ENCODE results near the gene ZCCHC4.

The ZCCHC4 gene

DNA sequence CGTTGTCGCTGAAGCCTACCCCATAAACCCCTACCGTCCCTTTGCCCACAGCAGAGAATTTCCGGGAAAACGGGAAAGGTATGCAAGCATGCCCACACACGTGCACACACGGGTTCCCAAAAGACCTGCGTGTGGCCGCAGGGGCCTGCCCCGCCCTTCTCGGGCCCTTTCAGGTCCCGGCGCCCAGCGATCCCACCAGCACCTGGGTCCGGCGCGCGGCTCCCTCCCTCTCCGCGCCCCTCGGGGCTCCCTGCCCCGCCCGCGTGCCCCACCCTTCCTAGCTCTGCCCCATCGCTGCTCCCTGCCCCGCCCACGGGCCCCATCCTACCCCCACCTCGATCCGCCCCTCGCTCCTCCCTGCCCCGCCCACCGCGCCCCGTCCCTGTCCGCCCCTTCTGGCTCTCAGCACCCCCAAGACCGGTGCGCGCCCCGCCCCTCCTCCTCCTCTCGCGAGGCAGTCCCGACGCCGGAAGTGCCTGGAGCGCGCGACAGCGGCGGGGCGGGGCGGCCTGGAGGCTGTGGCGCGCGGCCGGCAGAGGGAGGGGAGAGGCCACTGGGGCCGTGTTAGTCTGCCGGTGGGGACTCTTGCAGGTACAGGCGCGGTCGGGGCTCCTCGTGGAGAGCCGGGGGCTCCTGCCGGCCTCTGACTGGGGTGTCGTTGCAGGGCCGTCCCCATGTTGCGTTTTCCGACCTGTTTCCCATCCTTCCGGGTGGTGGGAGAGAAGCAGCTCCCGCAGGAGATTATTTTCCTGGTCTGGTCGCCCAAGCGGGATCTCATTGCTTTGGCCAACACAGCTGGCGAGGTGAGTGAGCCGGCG, 64.4 kb downstream of the ZCCHC4 start, which contains the start of gene ANAPC4:
Gene ANAPC4, plus strand, starts transcription at position 510 of the 818 bp plus-strand sequence. Its CDS starts 165 bp downstream, at position 675.
- intact Hi-C loops (cut with micrococcal nuclease), result loop anchor here (1.0 to 5.0 kb wide), 4 partner anchors 65 to 795 kb away; partner anchors contain the start of genes DHX15, PI4K2B, SEPSECS and ZCCHC4
- peak within 1 kb of the TSS; percentile 91 for H3K4me3 Mint-ChIP-seq
- H3K27ac Mint-ChIP-seq, result peak within 1 kb of the TSS; percentile 85

DNA sequence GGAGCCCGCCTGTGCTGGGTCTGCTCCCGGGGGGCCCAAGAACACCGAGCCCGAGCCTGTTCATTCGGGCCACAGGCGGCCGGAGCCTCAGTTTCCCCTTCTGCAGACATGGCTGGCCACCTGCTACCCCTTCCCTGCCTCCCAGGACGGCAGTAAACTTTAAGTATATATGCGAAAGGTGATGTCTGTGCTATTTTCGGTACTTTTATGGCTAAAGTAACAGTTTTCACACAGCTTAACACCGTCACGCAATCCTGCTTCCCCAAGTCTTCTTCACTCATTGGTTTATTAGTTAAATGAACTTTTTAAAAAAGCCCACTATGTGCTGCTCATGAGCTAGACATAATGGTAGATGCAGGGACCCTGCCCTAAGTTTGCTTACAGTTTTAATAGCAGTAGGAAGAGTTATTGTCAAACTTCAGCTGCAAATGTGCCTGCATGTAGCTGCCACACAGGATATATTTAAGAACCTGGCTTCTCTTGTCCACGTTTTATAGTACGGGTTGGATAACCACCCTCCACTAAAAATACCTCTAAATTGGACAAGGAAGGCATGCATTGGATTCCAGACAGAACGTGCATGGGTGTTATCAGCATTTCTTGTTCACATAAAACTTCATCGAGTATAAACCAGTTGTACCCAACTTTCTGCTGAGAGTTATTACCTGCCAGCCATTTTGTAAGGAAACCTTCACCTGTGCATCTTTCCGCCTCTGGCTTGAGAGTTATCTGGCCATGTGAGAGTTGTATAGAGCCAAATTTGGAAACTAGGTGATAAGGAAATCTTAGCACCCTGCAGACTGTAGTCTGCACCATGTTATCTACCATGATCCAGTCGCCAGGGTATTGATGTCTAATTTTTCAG, 65.2 kb downstream of the ZCCHC4 start:
- intact Hi-C loops (cut with micrococcal nuclease), result loop anchor here (1.0 to 5.0 kb wide), 4 partner anchors 66 to 796 kb away; partner anchors contain the start of genes DHX15, PI4K2B, SEPSECS and ZCCHC4
- Mint-ChIP-seq H3K4me3 (peak overlapping the region; percentile 91), H3K4me1 (ENCODE audit: low read depth) (no peaks in the 10 kb centered on the region), H3K9me3 (no peaks in the 10 kb centered on the region), H3K27me3 (peaks cover 3% of the 10 kb centered on the region), H3K27ac (peak overlapping the region; percentile 85), H3K36me3 (ENCODE audit: low read depth) (peaks cover 26% of the 10 kb centered on the region)

More for the DNA sequence above, 64.4 kb downstream of the ZCCHC4 start, which contains the start of gene ANAPC4:
- Mint-ChIP-seq H3K9me3 (no peaks in the 10 kb centered on the region), H3K36me3 (ENCODE audit: low read depth) (peaks cover 20% of the 10 kb centered on the region), H3K27me3 (peaks cover 3% of the 10 kb centered on the region), H3K4me1 (ENCODE audit: low read depth) (no peaks in the 10 kb centered on the region)

DNA sequence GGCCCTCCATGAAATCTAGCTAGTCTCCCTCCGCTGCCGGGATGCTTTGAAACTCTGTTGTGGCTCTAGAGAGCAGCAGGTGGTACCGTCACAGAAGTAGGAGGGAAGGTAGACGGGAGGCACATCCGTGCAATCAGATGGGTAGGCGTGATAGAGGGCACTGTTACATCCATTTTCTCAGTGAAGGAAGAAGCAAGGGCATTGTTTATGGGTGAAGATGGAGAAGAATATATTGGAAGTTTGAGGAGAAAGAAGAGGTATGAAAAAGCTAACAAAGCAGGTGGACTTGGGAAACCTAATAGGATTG, 65.8 kb downstream of the ZCCHC4 start:
- Mint-ChIP-seq H3K4me3 (no peak overlapping the region), H3K36me3 (ENCODE audit: low read depth) (peaks cover 31% of the 10 kb centered on the region), H3K27me3 (peaks cover 3% of the 10 kb centered on the region), H3K4me1 (ENCODE audit: low read depth) (no peaks in the 10 kb centered on the region), H3K27ac (no peak overlapping the region), H3K9me3 (no peaks in the 10 kb centered on the region)
- intact Hi-C loops (cut with micrococcal nuclease), result loop anchor here (5.0 kb wide), 3 partner anchors 146 to 796 kb away; partner anchors contain the start of genes DHX15, PI4K2B and SEPSECS

GRCh38 chr4:25379591-25379990, 67.0 kb downstream of the ZCCHC4 start:
- Mint-ChIP-seq H3K27ac (no peak overlapping the region), H3K36me3 (ENCODE audit: low read depth) (peaks cover 43% of the 10 kb centered on the region), H3K4me1 (ENCODE audit: low read depth) (no peaks in the 10 kb centered on the region), H3K4me3 (no peak overlapping the region), H3K9me3 (no peaks in the 10 kb centered on the region), H3K27me3 (peaks cover 3% of the 10 kb centered on the region)
- intact Hi-C loops (cut with micrococcal nuclease), result loop anchor here (5.0 kb wide), 3 partner anchors 147 to 797 kb away; partner anchors contain the start of genes DHX15, PI4K2B and SEPSECS

- peaks cover 74% of the 10 kb centered on the region for H3K36me3 Mint-ChIP-seq (ENCODE audit: low read depth)
- no peaks in the 10 kb centered on the region for H3K9me3 Mint-ChIP-seq
- intact Hi-C loops (cut with micrococcal nuclease), result no loop called here
These were observed 71.1 kb downstream of the ZCCHC4 start for GRCh38 chr4:25383647-25384046.

GRCh38 chr4:25386926-25387325, 74.4 kb downstream of the ZCCHC4 start:
- Mint-ChIP-seq H3K9me3 (no peaks in the 10 kb centered on the region), H3K4me1 (ENCODE audit: low read depth) (no peaks in the 10 kb centered on the region), H3K27me3 (no peaks in the 10 kb centered on the region), H3K36me3 (ENCODE audit: low read depth) (peaks cover 86% of the 10 kb centered on the region), H3K4me3 (no peak overlapping the region), H3K27ac (no peak overlapping the region)
- intact Hi-C loops (cut with micrococcal nuclease), result no loop called here

More at GRCh38 chr4:25383647-25384046, 71.1 kb downstream of the ZCCHC4 start:
- no peaks in the 10 kb centered on the region for H3K4me1 Mint-ChIP-seq (ENCODE audit: low read depth)
- H3K27ac Mint-ChIP-seq, result no peak overlapping the region
- H3K4me3 Mint-ChIP-seq, result no peak overlapping the region
- H3K27me3 Mint-ChIP-seq, result no peaks in the 10 kb centered on the region

GRCh38 chr4:25397305-25397704, 84.7 kb downstream of the ZCCHC4 start:
- H3K27ac Mint-ChIP-seq, result no peak overlapping the region

GRCh38 chr4:25399510-25399909, 86.9 kb downstream of the ZCCHC4 start:
- no peaks in the 10 kb centered on the region for H3K4me1 Mint-ChIP-seq (ENCODE audit: low read depth)
- peaks cover 8% of the 10 kb centered on the region for H3K9me3 Mint-ChIP-seq
- no peak overlapping the region for H3K27ac Mint-ChIP-seq
- no peak overlapping the region for H3K4me3 Mint-ChIP-seq
- H3K36me3 Mint-ChIP-seq (ENCODE audit: low read depth), result peaks cover 85% of the 10 kb centered on the region
- no peaks in the 10 kb centered on the region for H3K27me3 Mint-ChIP-seq
- intact Hi-C loops (cut with micrococcal nuclease), result loop anchor here (10.0 kb wide), 1 partner anchor 865 kb away; no protein-coding TSS in a partner anchor

More at GRCh38 chr4:25397305-25397704, 84.7 kb downstream of the ZCCHC4 start:
- Mint-ChIP-seq H3K4me3 (no peak overlapping the region), H3K36me3 (ENCODE audit: low read depth) (peaks cover 97% of the 10 kb centered on the region), H3K27me3 (no peaks in the 10 kb centered on the region), H3K4me1 (ENCODE audit: low read depth) (no peaks in the 10 kb centered on the region), H3K9me3 (peaks cover 8% of the 10 kb centered on the region)
- intact Hi-C loops (cut with micrococcal nuclease), result loop anchor here (10.0 kb wide), 1 partner anchor 863 kb away; no protein-coding TSS in a partner anchor

- Mint-ChIP-seq H3K4me1 (ENCODE audit: low read depth) (no peaks in the 10 kb centered on the region), H3K27me3 (no peaks in the 10 kb centered on the region), H3K4me3 (no peak overlapping the region), H3K9me3 (peaks cover 8% of the 10 kb centered on the region), H3K27ac (no peak overlapping the region), H3K36me3 (ENCODE audit: low read depth) (peaks cover 82% of the 10 kb centered on the region)
- intact Hi-C loops (cut with micrococcal nuclease), result no loop called here
These were observed 88.5 kb downstream of the ZCCHC4 start for GRCh38 chr4:25401066-25401465.

DNA sequence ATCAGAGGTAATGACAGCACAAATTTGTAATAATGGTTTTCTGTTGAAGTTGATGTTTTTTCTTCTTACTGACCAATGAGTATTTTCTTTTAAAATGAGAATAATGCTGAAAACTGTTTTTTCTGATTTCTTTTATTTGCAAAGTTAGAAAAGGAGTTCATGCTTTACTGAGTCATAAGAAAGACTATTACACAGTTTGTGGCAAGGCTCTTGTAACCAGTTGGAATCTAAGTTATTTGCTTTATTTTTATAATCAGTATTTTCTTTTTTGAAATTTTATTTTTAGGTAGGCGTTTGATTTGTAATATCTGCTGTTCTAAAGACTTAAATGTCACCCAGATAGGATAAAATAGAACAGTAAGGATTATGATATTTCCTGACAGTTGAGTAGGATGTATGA, 89.9 kb downstream of the ZCCHC4 start:
- no peaks in the 10 kb centered on the region for H3K4me1 Mint-ChIP-seq (ENCODE audit: low read depth)
- H3K9me3 Mint-ChIP-seq, result peaks cover under 1% of the 10 kb centered on the region
- intact Hi-C loops (cut with micrococcal nuclease), result no loop called here
- peaks cover 82% of the 10 kb centered on the region for H3K36me3 Mint-ChIP-seq (ENCODE audit: low read depth)
- no peak overlapping the region for H3K4me3 Mint-ChIP-seq
- H3K27me3 Mint-ChIP-seq, result no peaks in the 10 kb centered on the region
- H3K27ac Mint-ChIP-seq, result no peak overlapping the region

DNA sequence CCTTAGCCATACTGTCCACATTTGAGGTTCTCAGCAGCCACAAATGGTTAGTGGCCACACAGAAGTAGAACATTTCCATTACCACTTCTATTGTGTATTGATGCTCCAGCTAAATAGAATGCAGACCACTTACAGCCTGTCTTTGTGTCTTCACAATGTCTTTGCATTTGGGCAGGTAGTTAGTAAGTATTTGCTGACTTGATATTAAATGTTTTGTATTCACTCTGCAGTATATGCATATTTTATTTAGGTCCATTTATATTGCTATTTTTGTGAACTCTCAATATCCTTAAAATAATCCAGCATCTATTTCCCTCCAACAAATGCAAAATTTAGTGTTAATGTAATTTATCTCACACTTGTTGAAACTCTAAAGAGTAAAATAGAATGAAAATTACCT, 91.1 kb downstream of the ZCCHC4 start:
- no peaks in the 10 kb centered on the region for H3K27me3 Mint-ChIP-seq
- H3K4me1 Mint-ChIP-seq (ENCODE audit: low read depth), result no peaks in the 10 kb centered on the region
- H3K27ac Mint-ChIP-seq, result no peak overlapping the region
- intact Hi-C loops (cut with micrococcal nuclease), result no loop called here
- no peak overlapping the region for H3K4me3 Mint-ChIP-seq
- no peaks in the 10 kb centered on the region for H3K9me3 Mint-ChIP-seq
- peaks cover 82% of the 10 kb centered on the region for H3K36me3 Mint-ChIP-seq (ENCODE audit: low read depth)

DNA sequence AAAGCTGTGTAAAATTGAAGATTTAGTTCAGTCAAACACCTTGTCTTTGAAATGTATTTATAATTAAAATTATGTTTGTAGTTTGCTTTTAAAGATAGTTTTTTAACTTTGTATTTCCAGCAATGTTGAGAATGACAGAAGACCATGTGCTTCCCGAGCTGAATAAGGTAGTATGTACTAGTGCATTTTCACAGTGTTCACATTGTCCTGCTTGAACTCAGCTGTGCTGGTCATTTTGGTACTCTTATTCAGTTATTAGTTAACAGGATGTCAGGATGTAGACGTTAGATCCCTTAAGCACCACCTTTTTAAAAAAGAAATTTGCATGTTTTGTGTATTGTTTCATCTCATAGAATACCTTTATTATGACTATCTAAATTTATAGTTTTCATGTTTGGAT, 92.9 kb downstream of the ZCCHC4 start:
- no peak overlapping the region for H3K4me3 Mint-ChIP-seq
- no peaks in the 10 kb centered on the region for H3K9me3 Mint-ChIP-seq
- H3K27me3 Mint-ChIP-seq, result no peaks in the 10 kb centered on the region
- peaks cover 84% of the 10 kb centered on the region for H3K36me3 Mint-ChIP-seq (ENCODE audit: low read depth)
- H3K27ac Mint-ChIP-seq, result no peak overlapping the region
- no peaks in the 10 kb centered on the region for H3K4me1 Mint-ChIP-seq (ENCODE audit: low read depth)
- intact Hi-C loops (cut with micrococcal nuclease), result no loop called here

DNA sequence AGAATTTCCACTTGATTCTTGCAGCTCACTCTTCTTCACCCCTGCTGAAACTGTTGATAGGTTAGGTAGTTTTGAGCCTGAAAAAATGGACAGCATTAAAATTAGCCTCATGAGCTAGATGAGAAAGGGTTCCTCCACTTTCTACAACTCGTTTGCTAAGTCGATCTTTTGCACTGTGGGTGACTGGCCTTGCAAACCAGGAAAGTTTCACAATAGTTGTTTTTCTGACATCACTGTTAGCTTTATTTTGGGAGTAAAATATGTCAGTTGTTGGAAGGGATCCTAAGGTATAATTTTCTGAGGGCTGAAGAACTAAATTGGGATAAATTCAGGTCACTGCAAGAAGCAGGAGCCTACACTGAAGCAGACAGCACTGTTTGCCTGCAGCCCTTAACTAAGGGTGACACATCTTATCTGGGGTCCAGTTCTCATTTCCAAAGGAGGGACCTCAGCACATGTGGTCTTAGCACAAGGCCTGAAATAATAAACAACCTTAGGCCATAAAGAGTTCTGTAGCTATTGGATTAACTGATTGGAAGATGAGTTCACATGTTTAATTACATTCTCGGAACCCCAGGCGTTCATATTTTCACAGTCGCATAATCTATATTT, 93.6 kb downstream of the ZCCHC4 start:
- no peak overlapping the region for H3K4me3 Mint-ChIP-seq
- H3K27me3 Mint-ChIP-seq, result no peaks in the 10 kb centered on the region
- H3K4me1 Mint-ChIP-seq (ENCODE audit: low read depth), result no peaks in the 10 kb centered on the region

More for the DNA sequence above, 93.6 kb downstream of the ZCCHC4 start:
- peaks cover 84% of the 10 kb centered on the region for H3K36me3 Mint-ChIP-seq (ENCODE audit: low read depth)
- no peaks in the 10 kb centered on the region for H3K9me3 Mint-ChIP-seq
- no peak overlapping the region for H3K27ac Mint-ChIP-seq
- intact Hi-C loops (cut with micrococcal nuclease), result no loop called here
